Measurements from ENCODE around the gene UBE2J2.

UBE2J2 gene

DNA sequence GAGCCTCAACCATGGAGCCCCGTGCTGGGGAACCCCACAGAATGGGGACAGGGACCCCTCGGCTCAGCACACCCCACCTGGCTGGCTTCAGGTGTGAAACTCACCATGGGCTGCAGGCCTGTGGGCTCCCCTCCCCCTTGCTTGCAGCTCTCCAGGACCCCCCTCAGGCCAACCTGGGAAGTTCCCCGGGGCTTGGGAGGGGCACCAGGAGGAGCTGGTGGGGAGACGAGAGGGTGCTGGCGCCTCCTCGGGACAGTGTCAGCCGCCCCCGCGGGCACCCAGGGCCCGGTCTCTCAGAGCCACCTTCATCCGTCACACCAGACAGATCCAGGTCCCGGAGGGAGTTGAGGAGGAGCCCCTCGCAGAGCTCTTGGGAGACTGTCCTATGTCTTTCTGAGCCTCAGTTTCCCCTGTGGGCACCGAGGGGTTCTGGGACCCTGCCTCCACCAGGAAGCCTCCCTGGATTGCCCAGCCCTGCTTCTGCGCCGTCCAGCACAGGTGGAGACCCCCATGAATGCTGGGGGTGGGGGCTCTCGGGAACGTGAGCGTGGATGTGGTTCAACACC is 66.6 kb downstream of the UBE2J2 start:
- no peak for DNase-seq

- no peak for DNase-seq
Observed at GRCh38 chr1:1206376-1206965, 67.2 kb downstream of the UBE2J2 start, which contains the start of gene TNFRSF18. Gene TNFRSF18 (minus strand): TSS chr1:1206592. CDS start chr1:1206571, 21 bp downstream.

DNA sequence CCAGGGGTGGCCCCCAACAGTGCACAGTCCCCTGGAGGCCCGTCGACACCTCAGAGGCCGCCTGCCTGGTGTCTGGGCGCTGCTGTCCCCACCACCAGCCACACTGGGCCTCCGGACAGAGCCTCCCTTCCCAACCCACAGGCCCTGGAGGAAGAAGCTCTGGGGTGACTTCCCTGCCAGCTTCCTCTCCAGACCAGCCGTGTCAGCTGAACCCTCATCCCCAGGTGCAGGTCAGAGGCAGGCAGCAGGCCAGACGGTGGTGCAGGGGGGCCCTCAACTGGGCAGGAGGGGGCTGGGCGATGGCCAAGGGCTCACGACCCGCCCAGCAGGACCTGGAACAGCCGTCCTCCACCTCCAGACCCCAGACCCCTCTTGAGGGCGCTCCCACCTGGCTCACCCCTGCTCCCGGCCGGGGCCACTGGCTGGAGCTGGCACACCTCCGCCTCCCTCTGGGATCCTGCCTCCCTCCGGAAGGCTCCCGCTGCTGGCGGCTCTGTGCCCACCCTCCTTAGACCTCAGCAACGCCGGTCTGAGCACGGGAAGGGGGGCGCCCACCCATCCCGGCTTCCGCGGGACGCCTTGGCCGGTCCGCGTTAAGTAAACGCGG is 67.8 kb downstream of the UBE2J2 start:
- no peak for DNase-seq

DNA sequence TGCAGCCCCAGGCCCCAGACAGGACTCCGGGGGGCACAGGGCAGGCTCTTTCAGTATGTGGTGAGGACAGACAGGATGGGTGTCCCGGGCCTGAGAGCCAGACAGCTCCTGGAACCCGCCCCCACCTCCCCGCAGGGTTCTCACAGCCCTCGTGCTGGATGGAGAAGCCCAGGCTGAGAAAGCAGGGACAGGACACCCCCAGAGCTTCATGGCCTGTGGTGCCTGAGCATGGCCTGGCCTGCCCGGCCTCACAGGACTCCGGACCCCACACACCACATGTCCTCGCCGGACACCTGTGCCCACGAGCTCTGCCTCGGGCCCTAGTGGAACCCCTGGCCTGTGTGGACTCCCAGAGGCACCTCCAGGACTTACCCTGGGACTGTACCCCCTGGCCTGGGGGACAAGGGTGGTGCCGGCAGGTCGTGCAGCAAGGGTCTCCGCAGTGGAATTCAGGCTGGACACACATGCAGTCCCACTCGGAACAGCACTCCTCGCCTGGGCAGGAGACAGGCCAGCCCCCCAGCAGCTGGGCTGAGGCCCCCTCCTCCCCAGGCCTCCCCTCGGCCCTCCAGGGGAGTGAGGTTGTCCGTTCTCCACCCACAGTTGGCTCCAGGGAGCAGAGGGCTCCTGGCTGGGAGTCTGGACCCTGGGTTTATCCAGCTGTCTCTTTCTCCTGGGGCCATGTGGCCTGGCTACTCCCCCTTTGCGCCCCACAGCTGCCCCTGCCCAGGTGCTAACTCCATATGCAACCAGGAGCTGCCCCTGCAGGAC is 68.5 kb downstream of the UBE2J2 start:
- no peak for DNase-seq

- DNase-seq: no peak
Observed at GRCh38 chr1:1204425-1204920, 69.2 kb downstream of the UBE2J2 start.
